ENCODE measurements around the gene POLR3G. TPM values are rescaled to one million over a fixed set of nuclear protein-coding genes. Genes with fewer than 3 reads are reported as not detected.
A peak's percentile ranks its signal among the peaks of the same experiment; 100 is the strongest.

POLR3G gene
- polyA plus RNA-seq, 3 donors: 1.8 to 2.9 (median 2.2) TPM

DNA sequence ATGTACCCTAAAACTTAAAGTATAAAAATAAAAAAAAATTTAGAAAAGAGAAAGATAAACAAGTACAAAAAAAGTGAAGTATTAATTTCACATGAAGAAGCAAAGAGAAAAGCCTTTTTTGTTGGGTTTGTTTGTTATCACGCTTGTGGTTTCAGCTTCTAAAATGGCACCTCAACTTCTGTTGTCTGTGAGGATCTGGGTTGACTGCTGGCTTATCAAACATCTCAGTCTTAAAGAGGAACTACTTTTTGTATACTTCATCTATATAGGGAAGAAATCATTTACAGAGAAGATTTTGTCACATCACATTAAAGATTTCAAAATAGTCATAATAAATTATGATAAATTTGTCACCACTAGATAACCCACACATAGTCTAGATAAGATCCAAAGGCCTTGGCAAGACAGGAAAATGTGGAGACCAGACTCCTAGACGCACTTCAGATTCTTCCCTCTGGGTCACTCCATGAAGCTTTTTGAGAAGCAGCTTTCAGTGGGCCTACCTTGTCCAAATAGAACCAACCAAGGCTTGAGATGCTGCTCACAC is 75.1 kb downstream of the POLR3G start:
- no peak for DNase-seq (ENCODE audit: low read depth in 3 of 3, low spot score in 2 of 3)

DNA sequence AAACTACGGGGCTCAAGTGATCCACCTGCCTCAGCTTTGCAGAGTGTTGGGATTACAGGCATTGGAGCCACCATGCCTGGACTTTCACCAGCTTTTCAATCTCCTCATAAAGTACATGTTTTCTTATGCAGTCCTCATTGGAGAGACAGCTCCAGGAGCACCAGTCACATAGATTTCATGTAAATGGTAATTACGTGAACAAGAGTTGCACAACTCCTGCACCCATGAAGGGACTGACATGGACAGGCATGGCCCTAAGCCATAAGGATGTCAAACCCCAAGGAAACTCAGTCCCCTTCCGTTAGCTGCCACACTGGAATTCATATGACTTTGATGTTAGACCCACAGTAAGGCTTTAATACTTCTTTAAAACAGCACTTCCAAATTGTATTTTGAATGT is 76.3 kb downstream of the POLR3G start:
- no peak for DNase-seq (ENCODE audit: low read depth in 3 of 3, low spot score in 2 of 3)

DNA sequence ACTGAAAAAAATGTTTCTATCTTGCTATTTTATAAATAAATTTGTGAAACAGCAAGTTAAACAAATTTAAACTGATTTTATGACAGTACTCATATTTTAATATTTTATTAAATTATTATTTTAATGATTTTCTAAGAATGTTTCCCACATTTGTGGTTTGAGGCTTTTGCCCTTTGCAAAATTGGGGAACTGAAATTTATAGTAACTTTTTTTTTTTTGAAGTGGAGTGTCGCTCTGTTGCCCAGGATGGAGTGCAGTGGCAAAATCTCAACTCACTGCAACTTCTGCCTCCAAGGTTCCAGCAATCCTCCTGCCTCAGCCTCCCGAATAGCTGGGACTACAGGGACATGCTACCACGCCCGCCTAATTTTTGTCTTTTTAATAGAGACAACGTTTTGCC is 76.7 kb downstream of the POLR3G start:
- no peak for DNase-seq (ENCODE audit: low read depth in 3 of 3, low spot score in 2 of 3)

DNA sequence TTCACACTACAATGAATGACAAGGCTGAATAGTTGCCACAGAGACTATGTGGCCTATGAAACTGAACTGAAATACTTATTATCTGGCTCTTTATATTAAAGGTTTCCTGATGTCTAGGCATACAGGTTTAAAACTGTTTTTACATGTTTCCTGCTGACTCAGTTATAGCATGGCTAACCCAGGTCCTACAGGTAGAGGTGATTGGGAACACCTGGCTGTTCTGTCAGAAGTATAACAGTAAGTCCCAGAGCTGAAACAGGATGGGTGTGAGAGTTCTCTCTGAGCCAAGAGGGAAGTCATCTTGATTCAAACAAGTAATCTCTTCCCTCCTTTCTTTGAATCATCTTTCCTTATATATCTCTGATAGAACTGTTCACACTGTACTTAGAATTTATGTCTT is 79.0 kb downstream of the POLR3G start:
- DNase-seq (ENCODE audit: low read depth in 3 of 3, low spot score in 2 of 3): no peak

DNA sequence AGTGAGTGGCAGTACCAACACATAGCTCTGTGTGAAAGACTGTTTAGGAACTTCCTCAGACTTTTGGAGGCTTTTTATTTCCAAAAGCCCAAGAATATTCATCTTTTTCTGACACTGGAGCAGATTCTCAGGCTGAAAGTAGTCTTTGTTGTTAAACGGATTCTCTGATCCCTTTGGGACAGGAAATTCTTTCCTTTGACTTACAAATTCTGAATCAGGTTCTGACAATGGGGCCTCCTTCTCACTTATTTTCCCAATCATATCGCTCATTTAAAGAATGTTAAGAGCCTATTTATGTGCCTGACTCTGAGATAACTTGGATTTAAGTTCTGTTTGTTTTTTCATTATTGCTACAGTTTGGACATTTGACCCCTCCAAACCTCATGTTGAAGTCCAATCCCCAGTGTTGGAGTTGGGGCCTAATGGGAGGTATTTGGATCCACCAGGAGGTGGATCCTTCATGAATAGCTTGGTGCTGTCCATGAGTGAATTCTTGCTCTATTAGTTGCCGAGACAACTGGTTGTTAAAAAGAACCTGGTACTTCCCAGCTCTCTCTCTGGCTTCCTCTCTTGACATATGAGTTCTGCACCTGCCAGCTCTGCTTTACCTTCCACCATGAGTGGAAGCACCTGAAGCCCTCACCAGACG is 79.8 kb downstream of the POLR3G start:
- DNase-seq (ENCODE audit: low read depth in 3 of 3, low spot score in 2 of 3): no peak

DNA sequence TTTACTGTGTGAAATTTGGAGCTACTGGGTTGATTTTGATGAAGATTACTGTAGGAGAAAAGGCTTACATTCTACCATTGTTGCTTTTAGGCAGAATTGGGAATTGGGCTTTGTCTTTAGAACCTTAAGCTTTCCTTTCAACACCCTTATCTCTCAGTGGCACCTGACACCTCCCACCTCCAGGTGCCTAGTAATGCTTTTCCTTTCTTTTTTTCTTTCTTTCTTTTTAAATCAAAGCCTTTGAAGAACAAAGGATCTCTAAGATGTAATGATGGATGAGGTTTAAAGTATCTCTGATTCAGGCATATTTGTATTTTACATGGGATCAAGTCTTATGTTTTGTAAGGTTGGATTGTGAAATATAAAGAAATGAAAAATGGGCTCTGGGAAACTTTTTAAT is 81.0 kb downstream of the POLR3G start:
- DNase-seq (ENCODE audit: low read depth in 3 of 3, low spot score in 2 of 3): no peak

DNA sequence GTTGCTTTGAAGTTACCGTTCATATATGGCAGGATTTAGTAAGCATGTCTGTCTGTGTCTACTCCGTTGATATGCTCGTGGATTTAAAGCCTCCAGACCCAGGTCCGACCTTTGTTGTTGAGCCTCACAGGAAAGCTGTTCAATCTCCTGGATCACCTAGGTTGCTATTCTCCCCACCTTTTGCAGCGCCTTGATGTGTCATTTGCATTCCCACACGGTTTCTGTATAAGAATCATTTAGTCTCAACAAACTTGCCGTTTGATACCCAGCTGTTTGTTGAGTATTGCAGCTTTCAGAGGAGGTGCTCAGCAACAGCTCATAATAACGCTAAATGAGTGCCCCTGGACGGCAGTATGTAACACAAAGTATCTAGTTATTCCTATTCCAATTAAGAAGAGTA is 82.7 kb downstream of the POLR3G start:
- DNase-seq (ENCODE audit: low read depth in 3 of 3, low spot score in 2 of 3): no peak

DNA sequence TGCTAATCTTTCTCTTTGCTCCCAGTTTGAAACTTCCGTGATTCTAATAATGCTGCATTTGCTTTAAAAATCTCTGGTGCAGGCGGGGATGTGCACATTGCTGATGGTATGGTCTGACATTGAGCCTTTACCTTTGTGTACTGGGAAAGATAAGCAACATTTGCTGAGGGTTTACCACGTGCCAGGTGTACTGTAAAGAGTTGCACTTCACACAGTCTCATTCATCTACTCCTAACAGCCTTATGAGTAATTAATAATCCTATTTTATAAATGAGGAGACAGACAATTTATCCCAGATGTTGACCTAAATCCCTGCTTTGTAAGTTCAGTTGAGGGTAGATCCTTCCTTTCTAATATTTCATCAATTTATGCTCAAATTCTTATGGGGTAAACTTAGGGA is 83.2 kb downstream of the POLR3G start:
- no peak for DNase-seq (ENCODE audit: low read depth in 3 of 3, low spot score in 2 of 3)

DNA sequence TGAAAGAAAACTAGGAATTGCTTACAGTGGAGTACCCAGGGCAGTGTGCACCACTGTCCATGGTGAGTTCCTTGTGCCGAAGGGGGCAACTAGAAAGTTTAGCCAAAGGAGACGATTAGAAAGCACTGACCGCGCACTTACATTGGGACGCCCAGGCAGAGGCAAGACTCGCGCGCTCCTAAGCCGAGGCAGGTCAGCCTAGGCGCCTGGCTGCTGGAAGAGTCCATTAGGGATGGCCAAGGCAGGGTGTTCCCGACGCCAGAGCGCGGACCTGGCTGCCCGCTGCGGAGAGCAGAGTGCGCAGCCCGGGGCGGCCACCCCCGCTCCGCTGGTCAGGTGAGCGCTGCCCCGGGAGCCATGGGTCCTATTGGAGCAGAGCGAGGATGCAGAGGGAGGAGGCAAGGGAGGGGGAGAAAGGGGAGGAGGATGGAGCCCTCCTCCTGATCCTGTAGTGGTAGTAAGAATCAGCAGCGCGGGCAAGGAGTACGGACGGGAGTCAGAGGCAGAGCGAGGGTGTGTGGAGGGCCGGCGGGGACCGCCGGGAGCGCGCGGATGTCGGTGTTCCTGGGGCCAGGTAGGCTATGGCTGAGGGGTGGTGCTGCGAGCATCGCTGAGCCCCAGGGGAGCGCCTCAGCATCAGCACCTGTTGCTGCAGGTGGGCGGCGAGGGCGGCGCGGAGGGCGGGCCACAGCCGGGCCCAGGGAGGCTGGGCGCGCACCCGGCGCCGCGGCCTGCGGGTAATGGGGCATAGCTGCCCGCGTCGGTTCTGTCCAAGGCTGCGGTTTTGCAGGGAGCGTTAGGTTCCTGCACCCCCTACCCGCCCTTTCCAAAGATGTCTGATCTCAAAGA is 83.9 kb downstream of the POLR3G start, which contains the start of gene ADGRV1:
Gene ADGRV1 (plus strand): TSS at position 454 of the 849 bp plus-strand sequence. CDS start 99 bp downstream, at position 553.
- DNase-seq (ENCODE audit: low read depth in 3 of 3, low spot score in 2 of 3): peak; percentile 60 to 78 (median 69)

DNA sequence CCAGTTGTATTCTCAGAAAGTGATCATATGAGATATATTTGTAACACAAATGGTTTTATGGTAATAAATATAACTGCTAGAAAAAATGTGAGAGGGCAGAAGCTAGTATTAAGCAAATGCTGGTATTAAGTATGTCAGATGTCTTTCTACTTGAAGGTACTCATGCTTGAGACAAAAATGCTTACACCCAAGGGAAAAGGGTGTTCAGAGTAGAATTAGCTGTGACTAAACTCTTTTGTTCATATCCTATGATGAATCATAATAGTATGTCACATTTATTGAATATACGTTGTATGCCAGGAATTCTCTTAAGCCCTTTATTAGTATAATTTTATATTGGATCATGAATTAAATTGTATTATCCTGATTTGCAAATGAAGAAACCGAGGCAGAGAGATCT is 86.1 kb downstream of the POLR3G start:
- DNase-seq (ENCODE audit: low read depth in 3 of 3, low spot score in 2 of 3): no peak

DNA sequence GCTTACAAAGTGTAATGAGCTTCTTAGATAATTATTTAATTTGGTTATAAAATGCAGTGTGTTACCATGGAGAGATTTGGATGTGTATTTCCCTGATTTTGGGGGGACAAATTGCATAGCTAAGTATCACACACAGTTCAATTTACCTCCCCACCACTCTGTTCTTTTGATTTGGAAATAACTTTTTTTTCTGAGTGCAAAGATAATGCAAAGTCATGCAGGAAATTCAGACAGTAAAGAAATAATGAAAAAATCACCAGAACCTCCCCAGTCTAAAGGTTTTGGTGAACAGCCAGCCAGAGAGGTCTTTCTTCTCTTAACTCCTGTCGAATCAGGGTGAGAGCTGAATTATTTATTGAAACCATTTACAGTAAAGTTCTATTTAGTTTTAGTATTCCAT is 87.1 kb downstream of the POLR3G start:
- DNase-seq (ENCODE audit: low read depth in 3 of 3, low spot score in 2 of 3): no peak

DNA sequence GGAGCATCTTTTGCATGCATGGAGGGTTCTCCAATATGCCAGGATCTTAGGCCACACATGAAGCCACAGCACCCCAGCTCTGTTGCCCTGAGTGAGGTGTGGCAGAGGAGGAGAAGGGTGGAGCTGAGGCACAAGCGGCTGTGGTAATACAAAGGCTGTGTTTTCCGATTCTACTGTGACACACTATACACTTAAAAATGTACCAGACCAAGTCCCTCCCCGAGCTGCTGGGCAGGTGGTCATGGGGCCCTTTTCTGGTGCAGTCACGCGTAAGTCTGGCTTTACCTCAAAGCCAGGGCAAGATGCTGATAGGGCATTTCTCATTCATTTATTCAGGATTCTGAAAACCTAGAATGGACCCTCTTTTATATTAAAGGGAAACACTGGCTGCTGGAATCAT is 87.7 kb downstream of the POLR3G start:
- no peak for DNase-seq (ENCODE audit: low read depth in 3 of 3, low spot score in 2 of 3)

DNA sequence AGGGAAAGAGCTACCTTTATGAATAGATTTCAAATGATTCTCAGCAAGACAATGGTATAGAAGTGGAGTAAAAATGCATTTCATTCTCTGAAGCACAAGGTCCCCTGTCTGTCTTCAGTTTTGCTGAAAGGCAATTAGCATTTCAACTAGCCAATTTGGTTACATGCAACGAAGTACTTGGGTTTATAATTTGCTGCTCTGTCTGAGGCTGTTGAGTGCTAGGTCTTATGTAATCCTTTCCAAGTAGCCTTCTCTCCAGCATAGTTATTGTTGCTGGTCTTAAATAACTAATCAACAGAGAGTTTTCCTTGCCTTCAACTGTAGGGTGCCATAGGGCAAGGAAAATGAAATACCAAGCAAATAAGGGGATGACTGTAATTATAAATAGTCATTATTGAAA is 88.4 kb downstream of the POLR3G start:
- no peak for DNase-seq (ENCODE audit: low read depth in 3 of 3, low spot score in 2 of 3)

Other genes with a start within 250 kb of the POLR3G start
- gene CETN3, start 65.1 kb upstream of the POLR3G start, polyA plus RNA-seq (ENCODE audit: insufficient read length in 3 of 3): 10 to 100 TPM; 82.7 to 97.3 (median 84.4) TPM
- gene MBLAC2, start 93 bp upstream of the POLR3G start, polyA plus RNA-seq (ENCODE audit: insufficient read length in 3 of 3): 10 to 100 TPM; 10.2 to 10.7 (median 10.7) TPM
- 10 to 100 TPM; 31.4 to 32.4 (median 31.8) TPM for gene LYSMD3, start 54.7 kb downstream of the POLR3G start, polyA plus RNA-seq (ENCODE audit: insufficient read length in 3 of 3)
- gene ADGRV1, start 83.9 kb downstream of the POLR3G start, polyA plus RNA-seq (ENCODE audit: insufficient read length in 3 of 3): 10 to 100 TPM; 10.2 to 14.8 (median 10.6) TPM